GDM1 (cell line): ENCODE data around the gene CTNNBL1.
"Not testable (repeated sequence)": the region's sequence is repeated elsewhere in the genome, so short reads cannot be mapped to it uniquely, and the experiment has no call there.

ENCODE experiments used
- DNase-seq: peaks from one replicate; lab custom pipeline; 2025; lab: John Stamatoyannopoulos, UW

The CTNNBL1 gene

GRCh38 chr20:37706298-37706697 lies 12.5 kb downstream of the CTNNBL1 start:
- DNase-seq: no peak

- no peak for DNase-seq
These were observed 17.2 kb downstream of the CTNNBL1 start for GRCh38 chr20:37711001-37711400.

DNA sequence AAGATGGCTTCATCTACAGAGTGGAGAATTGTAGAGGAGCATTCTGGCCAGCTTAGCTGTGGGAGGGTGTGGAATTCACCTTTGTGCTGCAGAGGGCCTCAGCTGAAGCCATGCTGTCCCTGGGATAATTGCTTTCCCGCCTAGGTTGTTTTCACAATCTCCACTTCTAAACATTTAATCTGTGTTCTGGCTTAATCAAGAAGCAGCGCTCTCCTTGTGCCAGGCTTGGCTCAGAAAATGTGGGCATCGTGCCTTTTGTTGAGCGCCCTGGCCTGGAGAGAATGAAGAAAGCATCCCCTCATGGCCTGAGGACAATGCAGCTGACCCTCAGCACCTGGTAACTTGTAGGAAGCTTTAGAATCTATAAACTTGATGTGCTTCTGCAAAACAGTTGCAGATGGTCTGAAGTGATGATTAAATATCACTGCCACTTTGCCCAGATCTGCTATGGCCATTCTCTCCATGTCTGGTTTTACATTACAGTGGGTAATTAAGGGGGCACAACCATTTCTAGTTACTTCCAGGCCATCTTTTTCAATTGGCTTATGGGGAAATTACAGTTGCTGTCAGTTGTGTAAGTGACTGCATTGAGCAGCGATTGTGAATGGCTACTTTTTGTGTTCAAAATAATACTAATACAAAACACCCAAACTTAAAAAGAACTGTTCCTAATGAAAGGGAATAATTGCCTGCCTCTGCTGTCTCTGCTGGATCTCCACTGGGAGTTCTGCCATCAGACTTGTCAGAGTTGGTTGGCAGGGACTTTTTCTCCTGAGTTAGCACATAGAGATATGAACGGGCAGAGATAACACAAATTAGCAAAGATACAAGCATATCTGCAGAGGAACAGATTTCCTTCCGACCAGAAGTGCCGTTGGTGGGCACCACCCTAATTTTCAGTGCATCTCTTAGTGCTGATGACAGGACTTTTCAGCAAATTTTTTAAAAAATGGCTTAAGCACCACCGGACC lies 18.4 kb downstream of the CTNNBL1 start:
- no peak for DNase-seq

DNA sequence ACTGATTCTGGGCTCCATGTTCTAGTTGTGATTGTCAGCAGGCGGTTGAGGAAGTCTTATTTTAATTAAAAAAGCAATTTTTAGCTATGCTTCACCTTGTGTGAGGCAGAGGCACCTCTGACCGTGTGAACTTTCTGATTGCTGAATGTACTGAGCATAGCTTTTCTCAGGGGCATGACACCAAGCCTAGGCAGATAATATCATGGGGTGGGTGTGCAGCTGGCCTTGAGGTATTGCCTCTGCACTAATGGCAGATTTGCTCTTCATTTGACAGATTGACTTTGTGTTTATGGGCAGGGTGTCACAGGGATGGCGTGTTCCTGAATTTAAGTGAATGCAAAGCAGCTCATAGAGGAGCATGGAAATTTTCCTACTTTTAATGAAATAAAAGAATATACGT lies 19.6 kb downstream of the CTNNBL1 start:
- no peak for DNase-seq

- no peak for DNase-seq
These were observed 21.3 kb downstream of the CTNNBL1 start for GRCh38 chr20:37714978-37715672.

GRCh38 chr20:37721751-37722150 lies 27.9 kb downstream of the CTNNBL1 start:
- DNase-seq: no peak

DNA sequence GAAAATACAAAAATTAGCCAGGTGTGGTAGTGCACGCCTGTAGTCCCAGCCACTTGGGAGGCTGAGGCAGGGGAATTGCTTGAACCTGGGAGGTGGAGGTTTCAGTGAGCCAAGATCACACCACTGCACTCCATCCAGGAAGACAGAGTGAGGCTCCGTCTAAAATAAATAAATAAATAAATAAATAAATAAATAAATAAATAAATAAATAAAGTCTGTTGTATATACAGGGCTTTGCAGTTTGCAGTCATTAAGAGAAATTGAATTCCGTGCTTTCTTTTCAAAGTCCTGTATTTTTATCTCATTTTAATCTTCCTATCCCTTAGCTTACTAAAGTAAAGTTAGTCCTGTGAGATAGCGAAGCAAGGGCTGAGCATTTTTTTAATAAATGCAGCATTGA lies 28.5 kb downstream of the CTNNBL1 start:
- DNase-seq: not testable (repeated sequence)

DNA sequence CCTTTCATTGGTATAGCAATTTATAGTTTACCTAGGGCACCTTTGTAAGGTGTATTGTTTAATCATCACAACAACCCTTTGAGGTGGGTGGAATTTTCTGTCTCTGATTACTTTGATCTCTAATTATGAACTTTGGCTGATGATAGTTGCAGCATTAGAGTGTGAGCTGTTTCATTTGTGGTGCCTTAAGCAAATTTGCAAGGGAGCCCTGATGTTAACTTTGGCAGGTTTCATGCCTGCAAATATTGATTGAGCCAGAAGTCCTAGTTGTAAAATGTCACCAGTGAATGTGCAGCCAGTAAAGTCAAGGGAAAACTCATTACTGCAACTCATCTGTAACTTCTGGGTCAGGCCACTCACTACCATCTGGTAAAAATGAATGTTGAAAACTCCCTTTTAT lies 29.8 kb downstream of the CTNNBL1 start:
- no peak for DNase-seq

DNA sequence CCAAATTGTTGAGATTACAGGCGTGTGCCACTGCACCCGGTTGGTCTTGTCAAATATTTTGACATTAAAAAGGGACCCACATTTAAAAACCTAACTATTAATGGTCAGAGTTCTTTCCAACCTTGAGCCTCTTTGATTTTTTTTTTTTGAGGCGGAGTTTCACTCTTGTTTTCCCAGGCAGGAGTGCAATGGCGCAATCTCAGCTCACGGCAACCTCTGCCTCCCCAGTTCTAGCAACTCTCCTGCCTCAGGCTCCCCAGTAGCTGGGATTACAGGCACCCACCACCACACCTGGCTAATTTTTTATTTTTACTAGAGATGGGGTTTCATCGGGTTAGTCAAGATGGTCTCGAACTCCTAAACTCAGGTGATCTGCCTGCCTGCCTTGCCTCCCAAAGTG lies 31.3 kb downstream of the CTNNBL1 start:
- no peak for DNase-seq

GRCh38 chr20:37725855-37726254 lies 32.0 kb downstream of the CTNNBL1 start:
- DNase-seq: no peak

DNA sequence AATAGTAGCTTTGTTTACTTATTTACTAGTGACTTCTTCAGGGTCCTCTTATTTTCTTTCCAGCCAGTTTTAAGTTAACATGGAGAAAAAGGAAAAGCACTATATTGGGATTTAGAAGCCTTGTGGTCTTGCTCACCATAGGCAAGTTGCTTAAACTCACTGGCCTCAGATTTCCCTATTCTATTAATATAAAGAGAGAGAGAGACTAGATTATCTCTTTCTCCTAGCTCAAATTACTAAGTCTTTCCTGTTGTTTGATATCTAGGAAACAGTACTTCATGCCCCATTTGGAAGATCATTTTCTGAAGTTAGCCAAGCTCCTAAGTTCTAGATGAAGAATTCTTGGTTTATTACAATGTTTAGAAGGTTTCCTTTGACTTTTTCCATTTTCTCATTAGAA lies 32.5 kb downstream of the CTNNBL1 start:
- no peak for DNase-seq

- DNase-seq: no peak
These were observed 33.4 kb downstream of the CTNNBL1 start for GRCh38 chr20:37726971-37727956.

DNA sequence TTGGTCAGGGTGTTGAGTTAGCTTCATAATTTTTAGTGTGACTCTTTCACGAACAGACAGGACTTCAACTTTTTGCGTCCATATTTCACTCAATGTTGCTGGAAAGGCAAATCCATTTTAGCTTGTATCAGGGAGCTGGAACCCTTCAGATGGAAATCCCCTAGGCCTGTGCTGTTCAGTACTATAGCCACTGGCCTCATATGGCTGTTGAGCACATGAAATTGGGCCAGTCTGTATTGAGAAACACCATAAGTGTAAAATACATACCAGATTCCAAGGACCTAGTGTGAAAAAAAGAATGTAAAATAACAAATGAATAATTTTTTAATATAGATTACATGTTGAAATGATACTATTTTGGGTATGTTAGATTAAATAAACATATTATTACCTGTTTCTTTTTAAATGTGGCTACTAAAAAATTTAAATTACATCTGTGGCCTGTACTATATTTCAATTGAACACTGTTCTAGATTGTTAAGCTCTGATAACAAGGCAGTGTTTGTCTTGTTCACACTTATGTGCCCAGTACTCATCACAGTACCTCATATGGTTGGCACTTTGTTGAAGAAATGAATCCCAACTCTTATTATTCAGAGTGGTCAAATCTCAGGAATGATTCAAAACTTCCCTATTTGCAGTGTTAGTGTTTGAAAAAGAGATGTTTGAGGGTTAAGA lies 34.3 kb downstream of the CTNNBL1 start:
- no peak for DNase-seq

GRCh38 chr20:37728635-37728983 lies 34.8 kb downstream of the CTNNBL1 start:
- no peak for DNase-seq

GRCh38 chr20:37729452-37729851 lies 35.6 kb downstream of the CTNNBL1 start:
- no peak for DNase-seq

- no peak for DNase-seq
These were observed 36.1 kb downstream of the CTNNBL1 start for GRCh38 chr20:37729909-37730308.

- no peak for DNase-seq
These were observed 39.6 kb downstream of the CTNNBL1 start for GRCh38 chr20:37733416-37733815.

- no peak for DNase-seq
These were observed 40.6 kb downstream of the CTNNBL1 start for GRCh38 chr20:37734228-37734985.

GRCh38 chr20:37735541-37735940 lies 41.7 kb downstream of the CTNNBL1 start:
- no peak for DNase-seq

DNA sequence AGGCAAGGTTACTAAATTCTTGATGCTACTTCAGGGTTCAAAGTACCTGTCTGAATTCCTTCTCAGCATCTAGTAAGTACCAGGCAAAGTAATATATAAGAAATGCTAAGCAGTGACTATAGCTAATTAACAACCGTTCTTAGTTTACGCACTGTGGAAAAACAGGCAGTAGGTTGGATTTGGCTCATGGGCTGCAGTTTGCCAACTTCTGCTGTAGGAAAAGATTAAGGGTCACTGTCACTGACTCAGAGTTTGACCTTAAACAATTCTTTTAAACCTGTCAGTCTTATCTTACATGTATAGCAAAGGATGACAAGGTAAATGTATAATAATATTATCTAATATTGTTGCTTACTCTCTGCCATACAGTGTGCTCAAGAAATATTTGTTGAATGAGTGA lies 42.3 kb downstream of the CTNNBL1 start:
- no peak for DNase-seq
